Measurements from ENCODE around the gene AGXT. TPM values are rescaled to one million over a fixed set of nuclear protein-coding genes. Genes with fewer than 3 reads are reported as not detected.
A peak's percentile ranks its signal among the peaks of the same experiment; 100 is the strongest.

Gene AGXT
- total RNA-seq, 1 donor from 2014 or later = not detected

GRCh38 chr2:240852671-240853314, 15.8 kb upstream of the AGXT start:
- intact Hi-C loops (cut with DNase I) = no loop called here
- no peak overlapping the region for H3K27ac ChIP-seq
- no peaks in the 10 kb centered on the region for H3K36me3 ChIP-seq
- H3K4me1 ChIP-seq = no peaks in the 10 kb centered on the region
- H3K4me3 ChIP-seq = no peak overlapping the region
- H3K27me3 ChIP-seq = no peaks in the 10 kb centered on the region
- ATAC-seq = no peak
- no peak for TF ChIP-seq CTCF (IDR thresholded peaks at IDR 0.05)
- DNase-seq = no peak
- no peaks in the 10 kb centered on the region for H3K9me3 ChIP-seq

GRCh38 chr2:240855670-240856069, 13.0 kb upstream of the AGXT start:
- H3K27ac ChIP-seq = no peak overlapping the region
- DNase-seq (no peak), ATAC-seq (no peak)
- no peak for TF ChIP-seq CTCF (IDR thresholded peaks at IDR 0.05)
- H3K4me1 ChIP-seq = no peaks in the 10 kb centered on the region
- intact Hi-C loops (cut with DNase I) = no loop called here
- H3K36me3 ChIP-seq = no peaks in the 10 kb centered on the region
- no peak overlapping the region for H3K4me3 ChIP-seq
- no peaks in the 10 kb centered on the region for H3K27me3 ChIP-seq
- H3K9me3 ChIP-seq = no peaks in the 10 kb centered on the region

GRCh38 chr2:240856151-240856980, 12.3 kb upstream of the AGXT start:
- Histone ChIP-seq H3K27me3 (no peaks in the 10 kb centered on the region), H3K27ac (no peak overlapping the region), H3K4me1 (no peaks in the 10 kb centered on the region), H3K4me3 (no peak overlapping the region), H3K36me3 (no peaks in the 10 kb centered on the region), H3K9me3 (no peaks in the 10 kb centered on the region)
- TF ChIP-seq CTCF (IDR thresholded peaks at IDR 0.05) = no peak
- ATAC-seq (peak; percentile 16), DNase-seq (no peak)
- intact Hi-C loops (cut with DNase I) = no loop called here

GRCh38 chr2:240857039-240858008, 11.3 kb upstream of the AGXT start:
- DNase-seq (no peak), ATAC-seq (no peak)
- Histone ChIP-seq H3K9me3 (no peaks in the 10 kb centered on the region), H3K27me3 (no peaks in the 10 kb centered on the region), H3K4me3 (no peak overlapping the region), H3K36me3 (no peaks in the 10 kb centered on the region), H3K27ac (no peak overlapping the region), H3K4me1 (no peaks in the 10 kb centered on the region)
- intact Hi-C loops (cut with DNase I) = no loop called here
- TF ChIP-seq CTCF (IDR thresholded peaks at IDR 0.05) = no peak

DNA sequence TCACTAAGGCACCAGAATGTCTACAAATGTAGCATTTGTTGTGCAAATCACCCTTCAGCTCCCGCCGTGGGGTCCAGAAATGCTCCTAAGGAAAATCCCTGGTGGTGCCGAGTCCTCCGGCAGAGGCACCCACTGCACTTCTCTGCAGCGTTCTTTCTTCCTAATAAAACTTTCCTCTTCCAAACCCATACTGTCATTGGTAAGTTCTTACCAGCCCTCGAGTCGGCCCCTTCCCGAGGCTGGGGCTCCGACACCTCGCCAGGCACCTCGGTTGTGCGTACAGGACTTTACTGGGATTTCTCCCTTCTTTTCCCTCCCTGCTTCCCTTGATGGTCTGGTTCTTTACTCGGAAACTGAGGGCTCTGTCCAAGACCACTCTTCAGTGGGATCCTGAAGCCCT, 10.3 kb upstream of the AGXT start:
- no peaks in the 10 kb centered on the region for H3K27me3 ChIP-seq
- no peaks in the 10 kb centered on the region for H3K9me3 ChIP-seq
- H3K4me3 ChIP-seq = no peak overlapping the region
- no peak overlapping the region for H3K27ac ChIP-seq
- no peak for TF ChIP-seq CTCF (IDR thresholded peaks at IDR 0.05)
- intact Hi-C loops (cut with DNase I) = no loop called here
- H3K4me1 ChIP-seq = no peaks in the 10 kb centered on the region
- no peak for ATAC-seq
- DNase-seq = no peak
- H3K36me3 ChIP-seq = no peaks in the 10 kb centered on the region
